ENCODE data around the gene RABGGTA. TPM values are rescaled to one million over a fixed set of nuclear protein-coding genes. Genes with fewer than 3 reads are reported as not detected.

Gene RABGGTA
- total RNA-seq, 6 experiments from 2014 or later, result 11.5 to 28.3 (median 15.2) TPM

DNA sequence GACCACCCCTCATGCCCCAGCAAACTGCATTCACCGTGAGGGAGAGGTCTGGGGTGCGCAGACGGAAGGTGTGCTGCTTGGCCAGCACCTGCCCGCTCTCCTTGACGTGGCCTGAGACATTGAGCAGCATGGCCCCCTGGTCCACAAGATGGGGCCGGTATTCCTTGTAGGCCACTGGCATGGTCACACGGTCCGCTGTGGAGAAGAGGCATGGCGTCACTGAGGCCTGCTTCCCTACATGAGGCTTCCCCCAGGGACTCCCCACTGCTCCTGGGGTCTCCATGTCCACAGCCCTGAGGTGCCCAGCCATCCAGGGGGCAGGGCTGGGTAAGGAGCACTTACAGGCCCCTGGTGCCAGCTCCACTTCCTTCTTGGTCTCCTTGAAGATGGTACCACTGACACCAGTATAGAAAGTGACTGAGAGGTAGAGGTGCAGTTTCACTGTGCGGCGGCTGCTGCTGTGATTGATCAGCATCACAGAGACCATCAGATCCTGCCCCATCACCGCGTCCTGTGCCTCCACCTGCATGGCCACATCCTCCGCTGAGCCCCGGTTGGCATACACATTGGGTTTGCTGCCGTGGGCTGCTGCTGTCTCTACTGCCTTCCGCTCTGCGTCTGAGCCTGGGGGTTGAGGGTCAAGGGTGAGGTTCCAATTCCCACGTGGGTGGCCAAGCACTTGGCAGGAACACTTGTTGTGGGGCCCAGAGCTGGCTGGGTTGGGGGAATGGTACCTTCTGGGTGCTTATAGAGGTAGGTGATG, 16.6 kb downstream of the RABGGTA start:
- no peaks in the 10 kb centered on the region for H3K27me3 ChIP-seq
- H3K36me3 ChIP-seq, result no peaks in the 10 kb centered on the region
- no peak overlapping the region for H3K27ac ChIP-seq
- WGBS (ENCODE audit: insufficient coverage, low coverage, low lambda C conversion rate, missing lambda C conversion rate), result 91% methylated on average over 6 of the region's 19 CpGs
- intact Hi-C loops (cut with DNase I), result no loop called here
- no peak for TF ChIP-seq POLR2A (IDR thresholded peaks at IDR 0.05)
- TF ChIP-seq, protein P1, sequence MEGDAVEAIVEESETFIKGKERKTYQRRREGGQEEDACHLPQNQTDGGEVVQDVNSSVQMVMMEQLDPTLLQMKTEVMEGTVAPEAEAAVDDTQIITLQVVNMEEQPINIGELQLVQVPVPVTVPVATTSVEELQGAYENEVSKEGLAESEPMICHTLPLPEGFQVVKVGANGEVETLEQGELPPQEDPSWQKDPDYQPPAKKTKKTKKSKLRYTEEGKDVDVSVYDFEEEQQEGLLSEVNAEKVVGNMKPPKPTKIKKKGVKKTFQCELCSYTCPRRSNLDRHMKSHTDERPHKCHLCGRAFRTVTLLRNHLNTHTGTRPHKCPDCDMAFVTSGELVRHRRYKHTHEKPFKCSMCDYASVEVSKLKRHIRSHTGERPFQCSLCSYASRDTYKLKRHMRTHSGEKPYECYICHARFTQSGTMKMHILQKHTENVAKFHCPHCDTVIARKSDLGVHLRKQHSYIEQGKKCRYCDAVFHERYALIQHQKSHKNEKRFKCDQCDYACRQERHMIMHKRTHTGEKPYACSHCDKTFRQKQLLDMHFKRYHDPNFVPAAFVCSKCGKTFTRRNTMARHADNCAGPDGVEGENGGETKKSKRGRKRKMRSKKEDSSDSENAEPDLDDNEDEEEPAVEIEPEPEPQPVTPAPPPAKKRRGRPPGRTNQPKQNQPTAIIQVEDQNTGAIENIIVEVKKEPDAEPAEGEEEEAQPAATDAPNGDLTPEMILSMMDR (IDR thresholded peaks at IDR 0.05), result no peak
- no peak overlapping the region for H3K4me3 ChIP-seq
- H3K9me3 ChIP-seq, result no peaks in the 10 kb centered on the region
- no peak for ATAC-seq
- H3K4me1 ChIP-seq, result no peaks in the 10 kb centered on the region
- DNase-seq, result no peak

DNA sequence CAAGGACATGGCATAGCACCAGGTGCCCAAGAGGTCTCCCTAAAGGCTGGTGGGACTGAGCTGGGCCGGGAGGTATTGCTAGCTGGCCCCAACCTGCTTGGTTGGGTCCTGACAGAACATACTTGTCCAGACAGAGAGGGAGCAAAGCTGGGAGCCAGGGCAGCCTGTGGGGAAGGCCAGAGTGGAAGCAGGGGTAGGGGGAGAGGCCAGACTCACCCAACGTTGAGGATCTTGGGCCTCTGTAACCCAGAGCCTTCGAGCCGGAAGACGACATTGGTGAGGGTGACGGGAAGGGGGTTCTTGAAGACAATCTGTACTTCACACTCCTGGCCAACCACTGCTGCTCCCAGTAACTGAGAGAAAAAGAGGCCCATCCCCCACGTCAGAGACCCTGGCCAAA, 17.5 kb downstream of the RABGGTA start:
- intact Hi-C loops (cut with DNase I), result no loop called here
- no CpG with 5 or more reads among the region's 7 CpGs for WGBS (ENCODE audit: insufficient coverage, low coverage, low lambda C conversion rate, missing lambda C conversion rate)

DNA sequence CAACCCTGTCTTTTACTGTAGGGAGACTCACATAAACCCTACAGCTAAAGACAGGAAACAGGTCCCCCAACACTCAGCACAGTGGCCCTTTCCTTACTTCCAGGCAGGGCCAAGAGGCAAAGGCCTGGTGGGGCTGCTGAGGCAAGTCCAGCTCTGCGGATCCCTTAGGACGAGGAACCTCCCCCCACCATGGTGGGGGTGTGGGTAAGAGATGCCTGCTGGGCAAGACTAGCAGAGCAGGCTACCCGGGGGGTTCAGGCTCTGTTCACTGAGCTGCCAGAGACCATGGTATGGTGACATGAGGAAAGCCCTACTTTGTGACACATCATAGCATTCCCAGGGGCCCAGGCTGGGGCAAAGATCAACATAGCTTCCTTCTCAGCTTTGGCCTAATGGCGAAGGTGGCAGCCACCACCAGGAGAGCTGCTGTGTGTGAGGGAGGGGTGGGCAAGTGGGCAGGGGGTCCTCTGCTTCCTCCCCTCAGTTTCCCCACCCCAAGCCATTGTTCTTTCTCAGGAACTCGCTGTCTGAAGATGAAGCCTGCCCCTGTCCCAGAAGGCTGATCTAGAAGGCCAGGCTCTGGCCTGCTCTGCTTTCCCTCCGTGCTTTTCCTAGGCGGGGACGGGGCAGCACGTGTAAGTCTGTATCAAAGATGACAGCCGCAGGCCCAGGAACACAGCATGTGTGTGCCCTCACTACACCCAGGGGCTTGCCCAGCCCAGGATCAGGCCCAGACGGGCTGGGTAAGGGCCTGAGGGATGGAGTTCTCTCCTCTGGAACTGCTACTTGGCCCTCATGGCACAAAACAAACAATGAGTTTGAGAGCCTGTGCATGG, 18.9 kb downstream of the RABGGTA start:
- intact Hi-C loops (cut with DNase I), result no loop called here
- no peak for ATAC-seq

More for the DNA sequence above, 17.5 kb downstream of the RABGGTA start:
- no peaks in the 10 kb centered on the region for H3K36me3 ChIP-seq
- ATAC-seq (no peak), DNase-seq (no peak)
- H3K27ac ChIP-seq, result no peak overlapping the region
- TF ChIP-seq, protein P1 (IDR thresholded peaks at IDR 0.05), result no peak
- TF ChIP-seq POLR2A (IDR thresholded peaks at IDR 0.05), result no peak
- H3K9me3 ChIP-seq, result no peaks in the 10 kb centered on the region
- H3K4me3 ChIP-seq, result no peak overlapping the region
- no peaks in the 10 kb centered on the region for H3K4me1 ChIP-seq
- no peaks in the 10 kb centered on the region for H3K27me3 ChIP-seq

DNA sequence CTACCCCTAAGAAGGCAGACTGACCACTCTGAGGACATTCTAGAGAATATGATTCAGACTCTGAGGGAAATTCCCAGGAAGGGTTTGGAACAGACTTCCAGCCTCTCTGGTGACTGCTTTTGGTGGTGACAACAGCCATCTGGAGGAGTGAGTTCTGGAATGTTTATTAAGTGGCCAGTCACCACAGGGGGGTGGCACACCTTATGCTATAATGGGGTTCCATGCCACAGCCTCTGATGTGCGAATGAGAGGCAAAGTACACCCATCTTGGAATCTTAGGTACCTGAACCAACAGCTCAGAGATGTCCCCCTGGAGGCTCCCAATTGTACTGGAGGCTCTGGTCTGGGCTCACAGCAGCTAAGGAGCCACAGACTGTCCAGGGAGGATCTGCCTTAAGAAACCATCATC, 19.5 kb downstream of the RABGGTA start:
- H3K27me3 ChIP-seq, result no peaks in the 10 kb centered on the region
- DNase-seq (no peak), ATAC-seq (no peak)
- no peak overlapping the region for H3K27ac ChIP-seq
- TF ChIP-seq POLR2A (IDR thresholded peaks at IDR 0.05), result no peak
- TF ChIP-seq, protein P1 (IDR thresholded peaks at IDR 0.05), result no peak
- no peak overlapping the region for H3K4me3 ChIP-seq
- no peaks in the 10 kb centered on the region for H3K9me3 ChIP-seq
- no peaks in the 10 kb centered on the region for H3K4me1 ChIP-seq
- intact Hi-C loops (cut with DNase I), result no loop called here
- WGBS (ENCODE audit: insufficient coverage, low coverage, low lambda C conversion rate, missing lambda C conversion rate), result no CpG with 5 or more reads among the region's 1 CpG
- H3K36me3 ChIP-seq, result no peaks in the 10 kb centered on the region

More for the DNA sequence above, 18.9 kb downstream of the RABGGTA start:
- Histone ChIP-seq H3K27me3 (no peaks in the 10 kb centered on the region), H3K36me3 (no peaks in the 10 kb centered on the region), H3K4me1 (no peaks in the 10 kb centered on the region), H3K9me3 (no peaks in the 10 kb centered on the region), H3K27ac (no peak overlapping the region), H3K4me3 (no peak overlapping the region)
- WGBS (ENCODE audit: insufficient coverage, low coverage, low lambda C conversion rate, missing lambda C conversion rate), result no CpG with 5 or more reads among the region's 11 CpGs
- no peak for DNase-seq
- TF ChIP-seq, protein P1 (IDR thresholded peaks at IDR 0.05), result no peak
- no peak for TF ChIP-seq POLR2A (IDR thresholded peaks at IDR 0.05)

Data from right lobe of liver (tissue), 6 donors.